ENCODE measurements around the gene DCBLD1. TPM values are rescaled to one million over a fixed set of nuclear protein-coding genes. Genes with fewer than 3 reads are reported as not detected.

The DCBLD1 gene
- total and polyA plus RNA-seq, 2 donors (not counting 3 experiments of a cell fraction or from before 2014, with no cell fraction given): 30.2 to 44.3 TPM

DNA sequence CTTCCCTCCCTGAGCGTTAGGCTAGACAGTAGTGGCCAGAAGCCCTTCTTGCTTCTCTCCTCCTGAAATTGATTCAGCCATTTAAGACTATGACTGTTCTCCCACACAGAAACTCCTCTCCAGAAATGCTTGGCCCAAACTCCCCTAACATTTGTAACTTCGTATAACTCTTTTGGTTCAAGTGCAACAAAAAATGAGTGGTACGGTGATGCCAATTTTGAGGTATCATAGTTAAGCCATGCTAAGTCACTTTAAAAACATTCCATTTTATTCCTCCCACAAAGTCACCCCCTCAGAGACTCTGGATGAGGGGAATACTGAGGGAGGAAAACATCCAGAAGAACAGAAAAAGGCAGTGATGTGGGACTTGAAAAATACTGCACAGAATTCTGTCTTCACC is 35.6 kb upstream of the DCBLD1 start:
- peaks cover 23 to 51% of the 10 kb centered on the region in 2 experiments for H3K27me3 ChIP-seq (ENCODE audit: control insufficient read depth in 2 of 2, insufficient read depth in 2 of 2, low read length in 2 of 2)
- H3K4me2 ChIP-seq (ENCODE audit: insufficient read depth, low read length): no peak overlapping the region
- no TSS peak for BruUV-seq (replicated peaks)
- no peaks in the 10 kb centered on the region for H3K9me1 ChIP-seq (replicated peaks; ENCODE audit: control insufficient read depth, extremely low read depth, insufficient read depth, low read length)
- no peaks in the 10 kb centered on the region for H3K79me2 ChIP-seq (ENCODE audit: control insufficient read depth, insufficient read depth, low read length)
- DNase-seq (ENCODE audit: low read depth, low spot score) (no peak), FAIRE-seq (no peak)
- no peak overlapping the region for H3K9ac ChIP-seq (replicated peaks; ENCODE audit: extremely low read depth, insufficient read depth, low read length)
- H3K9me3 ChIP-seq (replicated peaks; ENCODE audit: control insufficient read depth, insufficient read depth, low read length): no peaks in the 10 kb centered on the region
- H4K20me1 ChIP-seq (replicated peaks; ENCODE audit: control insufficient read depth, extremely low read depth, insufficient read depth, low read length): no peaks in the 10 kb centered on the region
- no peak overlapping the region for H3K4me3 ChIP-seq (replicated peaks in 1 of 3; ENCODE audit: insufficient read depth in 1 of 3, low read depth in 1 of 3, low read length in 3 of 3)
- intact Hi-C loops (cut with micrococcal nuclease): no loop called here
- dilution Hi-C loops (cut with MboI; ENCODE audit: extremely low pct_ligation_motif_present, low sequenced_read_pairs): no loop called here
- H3K36me3 ChIP-seq (ENCODE audit: control insufficient read depth in 2 of 2, extremely low read depth in 1 of 2, insufficient read depth in 2 of 2, low read length in 2 of 2): no peaks in the 10 kb centered on the region
- TF ChIP-seq POLR2A (IDR thresholded peaks at IDR 0.05; ENCODE audit: low read depth, low read length): no peak
- TF ChIP-seq FOS (IDR thresholded peaks at IDR 0.05; ENCODE audit: borderline replicate concordance, insufficient read depth, low read length): no peak
- no peak for TF ChIP-seq POLR2AphosphoS5 (IDR thresholded peaks at IDR 0.05; ENCODE audit: insufficient read depth, low read depth, low read length)
- TF ChIP-seq, protein P1, sequence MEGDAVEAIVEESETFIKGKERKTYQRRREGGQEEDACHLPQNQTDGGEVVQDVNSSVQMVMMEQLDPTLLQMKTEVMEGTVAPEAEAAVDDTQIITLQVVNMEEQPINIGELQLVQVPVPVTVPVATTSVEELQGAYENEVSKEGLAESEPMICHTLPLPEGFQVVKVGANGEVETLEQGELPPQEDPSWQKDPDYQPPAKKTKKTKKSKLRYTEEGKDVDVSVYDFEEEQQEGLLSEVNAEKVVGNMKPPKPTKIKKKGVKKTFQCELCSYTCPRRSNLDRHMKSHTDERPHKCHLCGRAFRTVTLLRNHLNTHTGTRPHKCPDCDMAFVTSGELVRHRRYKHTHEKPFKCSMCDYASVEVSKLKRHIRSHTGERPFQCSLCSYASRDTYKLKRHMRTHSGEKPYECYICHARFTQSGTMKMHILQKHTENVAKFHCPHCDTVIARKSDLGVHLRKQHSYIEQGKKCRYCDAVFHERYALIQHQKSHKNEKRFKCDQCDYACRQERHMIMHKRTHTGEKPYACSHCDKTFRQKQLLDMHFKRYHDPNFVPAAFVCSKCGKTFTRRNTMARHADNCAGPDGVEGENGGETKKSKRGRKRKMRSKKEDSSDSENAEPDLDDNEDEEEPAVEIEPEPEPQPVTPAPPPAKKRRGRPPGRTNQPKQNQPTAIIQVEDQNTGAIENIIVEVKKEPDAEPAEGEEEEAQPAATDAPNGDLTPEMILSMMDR (IDR thresholded peaks at IDR 0.05; ENCODE audit: extremely low read depth in 1 of 2, insufficient read depth in 1 of 2, low read depth in 1 of 2, low read length in 2 of 2): no peak
- no peak for TF ChIP-seq GATA2 (IDR thresholded peaks at IDR 0.05; ENCODE audit: insufficient read depth, insufficient read length, low read depth, low read length)
- TF ChIP-seq MYC (IDR thresholded peaks at IDR 0.05; ENCODE audit: low read depth, low read length): no peak
- no peak for TF ChIP-seq JUN (IDR thresholded peaks at IDR 0.05; ENCODE audit: borderline replicate concordance, insufficient read depth, insufficient read length, low read depth)
- TF ChIP-seq, protein P2, sequence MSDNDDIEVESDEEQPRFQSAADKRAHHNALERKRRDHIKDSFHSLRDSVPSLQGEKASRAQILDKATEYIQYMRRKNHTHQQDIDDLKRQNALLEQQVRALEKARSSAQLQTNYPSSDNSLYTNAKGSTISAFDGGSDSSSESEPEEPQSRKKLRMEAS (IDR thresholded peaks at IDR 0.05; ENCODE audit: insufficient read depth, insufficient read length): no peak
- no peak for TF ChIP-seq EZH2 (IDR thresholded peaks at IDR 0.05; ENCODE audit: borderline replicate concordance, low read depth, low read length, severe bottlenecking)
- ChIA-PET CTCF (interaction anchor here (1.5 kb wide), 1 partner anchor 111 kb away, joined by 3 read pairs; no protein-coding TSS in a partner anchor), POLR2A (no interaction called here)
- H3K27ac ChIP-seq (ENCODE audit: insufficient read depth, low read depth, low read length): no peak overlapping the region
- H3K4me1 ChIP-seq (ENCODE audit: control insufficient read depth, extremely low read depth, insufficient read depth, low read length): peaks cover 6% of the 10 kb centered on the region
- no peak overlapping the region for H2AFZ ChIP-seq (ENCODE audit: low read depth, low read length)

Measured in endothelial cell of umbilical vein (primary cell).